ENCODE results near the gene C4orf50. TPM values are rescaled to one million over a fixed set of nuclear protein-coding genes. Genes with fewer than 3 reads are reported as not detected.

C4orf50 gene
- total RNA-seq, 5 donors from 2014 or later (not counting 1 experiment from before 2014, with no cell fraction given), result 0.28 to 3.0 (median 0.54) TPM

DNA sequence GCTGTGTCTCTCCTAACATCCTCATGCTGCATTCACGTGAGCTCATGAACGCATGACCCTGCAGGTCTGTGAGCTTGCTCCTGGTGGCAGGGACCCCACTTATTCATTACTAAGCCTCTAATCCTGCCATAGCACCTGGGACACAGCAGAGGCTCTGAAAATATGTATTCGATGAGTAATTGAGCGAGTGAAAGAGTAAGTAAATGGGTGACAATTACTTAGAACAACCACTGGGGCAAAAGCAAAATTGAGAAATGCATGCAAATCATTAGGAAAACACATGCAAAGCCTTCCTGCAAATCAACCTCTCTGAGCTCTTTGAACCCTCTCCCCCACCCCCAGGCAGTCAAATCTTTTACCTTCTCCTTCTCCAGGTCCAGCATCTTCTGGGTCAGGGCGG is 23.6 kb upstream of the C4orf50 start:
- H3K9me3 ChIP-seq, result no peaks in the 10 kb centered on the region
- no peak for ATAC-seq (replicated peaks in 1 of 4)
- no peak for DNase-seq
- H3K36me3 ChIP-seq (ENCODE audit: control insufficient read depth in 2 of 2, extremely low read depth in 1 of 2, insufficient read depth in 1 of 2, low read length in 1 of 2), result no peaks in the 10 kb centered on the region
- ChIA-PET CTCF (no interaction called here), POLR2A (no interaction called here)
- H3K4me1 Mint-ChIP-seq, result no peaks in the 10 kb centered on the region
- WGBS (ENCODE audit: insufficient coverage), result 92% methylated on average over 2 of the region's 5 CpGs
- H3K27ac ChIP-seq (ENCODE audit: low read length), result no peak overlapping the region
- H3K27ac Mint-ChIP-seq, result no peak overlapping the region
- H3K27me3 ChIP-seq (replicated peaks in 1 of 2; ENCODE audit: control insufficient read depth in 2 of 2, extremely low read depth in 1 of 2, insufficient read depth in 2 of 2, low read length in 1 of 2), result peaks cover 0 to 13% of the 10 kb centered on the region in 2 experiments
- no peaks in the 10 kb centered on the region for H3K9me3 Mint-ChIP-seq
- no peak overlapping the region for H3K4me3 ChIP-seq (ENCODE audit: control insufficient read depth in 1 of 2, extremely low read depth in 1 of 2, low read length in 1 of 2)
- H3K36me3 Mint-ChIP-seq, result no peaks in the 10 kb centered on the region
- peaks cover 17 to 24% of the 10 kb centered on the region in 2 donors for H3K27me3 Mint-ChIP-seq
- H3K4me1 ChIP-seq (ENCODE audit: control insufficient read depth in 1 of 2, extremely low read depth in 1 of 2, insufficient read depth in 2 of 2, low read length in 2 of 2), result no peaks in the 10 kb centered on the region
- H3K4me3 Mint-ChIP-seq, result no peak overlapping the region

DNA sequence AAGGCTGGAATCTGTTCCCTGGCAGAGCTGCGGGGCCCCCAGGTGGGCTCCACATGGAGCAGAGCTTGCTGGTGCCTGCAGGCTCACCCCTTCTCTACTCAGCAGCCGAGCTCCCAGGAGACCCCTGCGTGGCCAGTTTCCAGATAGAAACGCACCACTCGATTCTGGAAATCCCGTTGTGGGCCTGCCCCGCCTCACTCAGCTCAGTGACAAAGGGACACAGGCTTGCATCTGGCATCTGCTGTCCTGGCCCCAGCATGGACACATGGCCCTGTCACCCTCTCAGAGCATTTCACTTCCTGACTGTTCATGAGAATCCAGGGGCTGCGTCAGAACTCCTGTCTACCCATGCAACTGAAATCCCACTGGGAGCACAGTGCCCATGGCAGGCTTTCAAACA is 20.5 kb upstream of the C4orf50 start:
- H3K4me1 ChIP-seq (ENCODE audit: control insufficient read depth in 1 of 2, extremely low read depth in 1 of 2, insufficient read depth in 2 of 2, low read length in 2 of 2), result no peaks in the 10 kb centered on the region
- no peaks in the 10 kb centered on the region for H3K9me3 ChIP-seq
- DNase-seq (no peak), ATAC-seq (replicated peaks in 1 of 4) (no peak)
- H3K4me3 ChIP-seq (ENCODE audit: control insufficient read depth in 1 of 2, extremely low read depth in 1 of 2, low read length in 1 of 2), result no peak overlapping the region
- H3K36me3 Mint-ChIP-seq, result no peaks in the 10 kb centered on the region
- WGBS (ENCODE audit: insufficient coverage), result 86% methylated on average over 7 of the region's 8 CpGs
- H3K27ac ChIP-seq (ENCODE audit: low read length), result no peak overlapping the region
- H3K36me3 ChIP-seq (ENCODE audit: control insufficient read depth in 2 of 2, extremely low read depth in 1 of 2, insufficient read depth in 1 of 2, low read length in 1 of 2), result no peaks in the 10 kb centered on the region
- H3K27ac Mint-ChIP-seq, result no peak overlapping the region
- peaks cover 7 to 14% of the 10 kb centered on the region in 2 donors for H3K27me3 Mint-ChIP-seq
- H3K4me3 Mint-ChIP-seq, result no peak overlapping the region
- CTCF ChIA-PET, result no interaction called here
- POLR2A ChIA-PET, result no interaction called here
- peaks cover 0 to 4% of the 10 kb centered on the region in 2 experiments for H3K27me3 ChIP-seq (replicated peaks in 1 of 2; ENCODE audit: control insufficient read depth in 2 of 2, extremely low read depth in 1 of 2, insufficient read depth in 2 of 2, low read length in 1 of 2)
- no peaks in the 10 kb centered on the region for H3K9me3 Mint-ChIP-seq
- H3K4me1 Mint-ChIP-seq, result no peaks in the 10 kb centered on the region

DNA sequence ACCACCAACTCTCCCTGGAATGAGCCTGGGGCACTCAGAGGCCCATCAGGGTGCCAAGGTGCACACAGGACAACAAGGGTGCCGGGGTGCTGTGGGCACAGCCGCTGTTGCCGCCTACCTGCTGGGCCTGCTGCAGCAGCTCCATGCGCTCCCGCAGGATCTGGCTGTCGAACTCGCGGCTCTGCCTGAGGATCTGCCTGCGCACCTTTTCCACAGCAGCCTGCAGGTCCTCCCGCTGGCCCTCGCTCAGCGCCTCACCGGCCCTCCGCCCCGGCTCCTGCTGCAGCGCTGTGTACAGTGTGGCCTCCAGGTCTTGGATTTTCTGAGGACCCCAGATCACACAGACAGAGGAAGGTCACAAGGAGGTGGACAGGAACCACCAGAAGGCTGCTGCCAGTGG is 17.6 kb upstream of the C4orf50 start:
- Histone ChIP-seq H3K9me3 (no peaks in the 10 kb centered on the region), H3K36me3 (ENCODE audit: control insufficient read depth in 2 of 2, extremely low read depth in 1 of 2, insufficient read depth in 1 of 2, low read length in 1 of 2) (no peaks in the 10 kb centered on the region), H3K27me3 (replicated peaks in 1 of 2; ENCODE audit: control insufficient read depth in 2 of 2, extremely low read depth in 1 of 2, insufficient read depth in 2 of 2, low read length in 1 of 2) (no peaks in the 10 kb centered on the region), H3K4me1 (ENCODE audit: control insufficient read depth in 1 of 2, extremely low read depth in 1 of 2, insufficient read depth in 2 of 2, low read length in 2 of 2) (no peaks in the 10 kb centered on the region), H3K27ac (ENCODE audit: low read length) (no peak overlapping the region), H3K4me3 (ENCODE audit: control insufficient read depth in 1 of 2, extremely low read depth in 1 of 2, low read length in 1 of 2) (no peak overlapping the region)
- WGBS (ENCODE audit: insufficient coverage), result 96% methylated on average over 16 of the region's 16 CpGs
- no peaks in the 10 kb centered on the region for H3K9me3 Mint-ChIP-seq
- no peaks in the 10 kb centered on the region for H3K36me3 Mint-ChIP-seq
- H3K4me1 Mint-ChIP-seq, result no peaks in the 10 kb centered on the region
- ChIA-PET CTCF (no interaction called here), POLR2A (no interaction called here)
- H3K4me3 Mint-ChIP-seq, result no peak overlapping the region
- no peak for DNase-seq
- peaks cover 0 to 4% of the 10 kb centered on the region in 2 donors for H3K27me3 Mint-ChIP-seq
- H3K27ac Mint-ChIP-seq, result no peak overlapping the region
- ATAC-seq (replicated peaks in 1 of 4), result no peak

DNA sequence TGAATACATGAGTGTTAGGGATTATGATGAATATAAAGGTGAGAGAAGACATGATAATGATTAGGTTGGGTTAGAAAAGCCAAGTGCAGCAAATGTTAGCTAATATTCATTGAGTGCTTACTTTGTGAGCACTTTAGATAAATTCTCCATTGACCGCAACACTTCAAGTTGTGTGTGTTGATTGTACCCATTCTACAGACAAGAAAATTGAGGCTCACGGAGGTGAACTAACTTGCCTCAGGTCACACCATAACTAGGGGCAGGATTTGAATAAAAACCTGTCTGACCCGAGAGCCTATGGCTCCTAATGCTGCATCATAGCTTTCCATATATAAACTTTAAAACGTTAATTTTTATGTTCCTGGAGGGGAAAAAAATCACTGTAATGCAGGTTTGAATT is 15.2 kb upstream of the C4orf50 start:
- H3K27ac ChIP-seq (ENCODE audit: low read length), result no peak overlapping the region
- ChIA-PET CTCF (no interaction called here), POLR2A (no interaction called here)
- Mint-ChIP-seq H3K9me3 (no peaks in the 10 kb centered on the region), H3K36me3 (no peaks in the 10 kb centered on the region), H3K27me3 (peaks cover 0 to 4% of the 10 kb centered on the region in 2 donors), H3K27ac (no peak overlapping the region), H3K4me1 (no peaks in the 10 kb centered on the region), H3K4me3 (no peak overlapping the region)
- ATAC-seq (replicated peaks in 1 of 4), result no peak
- no peaks in the 10 kb centered on the region for H3K36me3 ChIP-seq (ENCODE audit: control insufficient read depth in 2 of 2, extremely low read depth in 1 of 2, insufficient read depth in 1 of 2, low read length in 1 of 2)
- no peak overlapping the region for H3K4me3 ChIP-seq (ENCODE audit: control insufficient read depth in 1 of 2, extremely low read depth in 1 of 2, low read length in 1 of 2)
- no peaks in the 10 kb centered on the region for H3K4me1 ChIP-seq (ENCODE audit: control insufficient read depth in 1 of 2, extremely low read depth in 1 of 2, insufficient read depth in 2 of 2, low read length in 2 of 2)
- H3K27me3 ChIP-seq (replicated peaks in 1 of 2; ENCODE audit: control insufficient read depth in 2 of 2, extremely low read depth in 1 of 2, insufficient read depth in 2 of 2, low read length in 1 of 2), result no peaks in the 10 kb centered on the region
- no peaks in the 10 kb centered on the region for H3K9me3 ChIP-seq
- no peak for DNase-seq
- no CpG with 5 or more reads among the region's 4 CpGs for WGBS (ENCODE audit: insufficient coverage)

DNA sequence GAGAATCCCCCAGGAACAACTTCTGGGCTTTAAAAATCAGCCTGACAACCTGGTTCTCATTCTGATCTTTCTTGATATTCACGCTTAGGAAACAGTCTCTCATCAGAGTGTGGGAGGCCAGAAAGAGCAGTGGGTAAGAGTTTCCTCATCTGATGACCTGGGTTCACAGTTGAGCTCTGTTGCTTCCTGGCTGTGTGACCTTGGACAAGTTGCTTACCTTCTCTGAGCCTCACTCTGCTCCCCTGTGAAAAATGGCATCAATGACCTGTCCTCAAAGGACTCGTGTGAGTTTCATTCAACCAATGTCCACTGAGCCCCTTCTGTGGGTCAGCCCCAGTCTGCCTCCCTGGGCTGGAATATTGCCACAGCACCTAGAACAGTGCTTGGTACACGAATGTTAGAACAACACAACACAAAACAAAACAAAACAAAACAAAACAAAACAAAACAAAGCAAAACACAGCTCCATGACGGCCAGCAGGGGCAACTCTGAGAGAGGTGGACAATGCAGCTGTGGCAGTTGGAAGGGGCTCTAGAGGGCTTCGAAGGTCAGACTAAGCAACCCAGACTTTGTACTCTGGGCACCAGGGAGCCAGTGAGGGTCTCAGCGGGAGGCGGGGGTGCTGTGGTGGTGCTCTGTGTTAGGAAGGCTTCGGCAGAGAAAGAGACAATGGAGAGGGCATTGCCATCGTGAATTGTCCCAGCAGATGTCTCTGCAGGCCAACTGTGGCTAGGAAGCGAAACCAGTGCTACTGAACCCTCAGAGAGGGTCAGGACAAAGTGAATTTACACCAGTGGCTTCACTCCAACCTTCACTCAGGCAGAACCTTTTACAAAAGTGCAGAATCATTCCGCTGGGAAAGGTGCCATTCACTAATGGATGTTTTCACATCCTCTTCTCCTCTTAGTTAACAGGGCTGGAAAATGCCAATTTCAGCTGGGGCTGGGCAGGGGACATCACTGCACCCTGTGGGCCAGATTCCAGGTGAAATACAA is 14.3 kb upstream of the C4orf50 start:
- Histone ChIP-seq H3K9me3 (no peaks in the 10 kb centered on the region), H3K4me3 (ENCODE audit: control insufficient read depth in 1 of 2, extremely low read depth in 1 of 2, low read length in 1 of 2) (no peak overlapping the region), H3K27me3 (replicated peaks in 1 of 2; ENCODE audit: control insufficient read depth in 2 of 2, extremely low read depth in 1 of 2, insufficient read depth in 2 of 2, low read length in 1 of 2) (no peaks in the 10 kb centered on the region), H3K36me3 (ENCODE audit: control insufficient read depth in 2 of 2, extremely low read depth in 1 of 2, insufficient read depth in 1 of 2, low read length in 1 of 2) (no peaks in the 10 kb centered on the region), H3K4me1 (ENCODE audit: control insufficient read depth in 1 of 2, extremely low read depth in 1 of 2, insufficient read depth in 2 of 2, low read length in 2 of 2) (no peaks in the 10 kb centered on the region), H3K27ac (ENCODE audit: low read length) (no peak overlapping the region)
- 67% methylated on average over 4 of the region's 11 CpGs for WGBS (ENCODE audit: insufficient coverage)
- ATAC-seq (replicated peaks in 1 of 4) (no peak), DNase-seq (no peak)
- no peaks in the 10 kb centered on the region for H3K36me3 Mint-ChIP-seq
- peaks cover 0 to 4% of the 10 kb centered on the region in 2 donors for H3K27me3 Mint-ChIP-seq
- ChIA-PET CTCF (no interaction called here), POLR2A (no interaction called here)
- H3K9me3 Mint-ChIP-seq, result no peaks in the 10 kb centered on the region
- H3K27ac Mint-ChIP-seq, result no peak overlapping the region
- no peak overlapping the region for H3K4me3 Mint-ChIP-seq
- no peaks in the 10 kb centered on the region for H3K4me1 Mint-ChIP-seq

DNA sequence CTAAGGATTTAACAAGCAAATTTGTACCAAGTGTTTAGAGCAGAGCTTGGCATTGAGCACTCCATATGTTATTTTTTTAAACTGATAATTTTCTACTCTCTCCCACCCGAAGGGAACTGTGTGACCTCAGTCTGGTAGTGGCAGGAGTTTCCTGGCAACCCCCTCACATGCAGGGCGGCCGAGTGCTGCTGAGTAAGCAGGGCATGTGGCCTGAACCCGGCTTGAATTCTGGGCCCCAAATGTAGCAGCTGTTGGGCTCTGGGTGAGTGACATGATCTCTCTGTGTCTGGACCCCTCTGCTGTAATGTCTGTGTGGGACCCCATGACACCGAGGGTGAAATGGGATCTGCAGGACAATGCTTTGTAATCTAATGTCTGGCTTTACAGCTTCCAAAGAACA is 13.6 kb upstream of the C4orf50 start:
- CTCF ChIA-PET, result no interaction called here
- H3K9me3 ChIP-seq, result no peaks in the 10 kb centered on the region

More for the DNA sequence above, 13.6 kb upstream of the C4orf50 start:
- Mint-ChIP-seq H3K4me3 (no peak overlapping the region), H3K27ac (no peak overlapping the region), H3K27me3 (peaks cover 0 to 4% of the 10 kb centered on the region in 2 donors), H3K4me1 (no peaks in the 10 kb centered on the region), H3K36me3 (no peaks in the 10 kb centered on the region), H3K9me3 (no peaks in the 10 kb centered on the region)
- Histone ChIP-seq H3K27me3 (replicated peaks in 1 of 2; ENCODE audit: control insufficient read depth in 2 of 2, extremely low read depth in 1 of 2, insufficient read depth in 2 of 2, low read length in 1 of 2) (no peaks in the 10 kb centered on the region), H3K4me1 (ENCODE audit: control insufficient read depth in 1 of 2, extremely low read depth in 1 of 2, insufficient read depth in 2 of 2, low read length in 2 of 2) (no peaks in the 10 kb centered on the region), H3K36me3 (ENCODE audit: control insufficient read depth in 2 of 2, extremely low read depth in 1 of 2, insufficient read depth in 1 of 2, low read length in 1 of 2) (no peaks in the 10 kb centered on the region), H3K27ac (ENCODE audit: low read length) (no peak overlapping the region), H3K4me3 (ENCODE audit: control insufficient read depth in 1 of 2, extremely low read depth in 1 of 2, low read length in 1 of 2) (no peak overlapping the region)
- DNase-seq, result no peak
- POLR2A ChIA-PET, result no interaction called here
- no peak for ATAC-seq (replicated peaks in 1 of 4)
- WGBS (ENCODE audit: insufficient coverage), result 52% methylated on average over 3 of the region's 5 CpGs

Data from T-cell (primary cell).